A549 (cell line): Measurements from ENCODE around the gene FAAH. TPM values are rescaled to one million over a fixed set of nuclear protein-coding genes. Genes with fewer than 3 reads are reported as not detected.

Experiments used
- ATAC-seq, 2 experiments: fragments of 200-7000 bp in 1 of 2; fragments of >200 bp in 1 of 2; cut with Nextera tagmentation in 1 of 2; cut with Tn5 transposase in 1 of 2; 3 replicates each; pipeline versions ENCODE4 v1.8.0 to v1.9.1; 2018 to 2020; ENCODE audit warnings: mild to moderate bottlenecking in 1 of 2, moderate library complexity in 1 of 2
- CTCF ChIA-PET: fragments of 300-600 bp; sonication (Branson Sonifier 250); formaldehyde crosslinking; extraction: SDS; loops from one replicate; lab custom pipeline; 2021; ENCODE audit warnings: antibody characterized with exemption, inconsistent platforms; lab: Yijun Ruan, JAX
- POLR2A ChIA-PET: fragments of 350-600 bp; formaldehyde crosslinking; extraction: SDS; loops from one replicate; lab custom pipeline; 2021; ENCODE audit warnings: antibody characterized with exemption, inconsistent platforms; lab: Yijun Ruan, JAX
- DNase-seq, 2 experiments: peaks; one replicate each; pipeline versions ENCODE4 v3.0.0 to v3.0.0-alpha.2; 2011 to 2016; ENCODE audit warnings: low read depth in 1 of 2, low spot score in 1 of 2
- FAIRE-seq: peaks from 2 replicates; lab custom pipeline; 2011; peaks lifted over from hg19 to GRCh38; lab: Jason Lieb, UNC
- H3K27ac ChIP-seq, 2 experiments: fragments of >200 bp; sonication (Bioruptor Twin); formaldehyde crosslinking; 3 replicates each; pipeline ENCODE4 v1.5.1; 2016 to 2017
- H3K4me1 ChIP-seq: fragments of >200 bp; sonication (Bioruptor Twin); formaldehyde crosslinking; 3 replicates; pipeline ENCODE4 v1.6.1; 2016
- H3K4me2 ChIP-seq: fragments of >200 bp; sonication (Bioruptor Twin); formaldehyde crosslinking; 3 replicates; pipeline ENCODE4 v1.6.1; 2016
- H3K4me3 ChIP-seq: fragments of >200 bp; sonication (Bioruptor Twin); formaldehyde crosslinking; 3 replicates; pipeline ENCODE4 v1.5.1; 2016
- H3K9me3 ChIP-seq: fragments of >200 bp; sonication (Bioruptor Twin); formaldehyde crosslinking; 3 replicates; pipeline ENCODE4 v1.6.1; 2016
- BHLHE40 ChIP-seq: IDR thresholded peaks from 2 replicates; pipeline ENCODE4 v1.6.1; 2012; ENCODE audit warnings: low read depth, low read length, inconsistent platforms
- CBX2 ChIP-seq: fragments of 200-600 bp; sonication (generic); IDR thresholded peaks from 2 replicates; pipeline ENCODE4 v1.6.1; 2016; ENCODE audit warnings: low read depth, mild to moderate bottlenecking, borderline replicate concordance
- CHD2 ChIP-seq: fragments of 150-350 bp; IDR thresholded peaks from 2 replicates; pipeline ENCODE4 v1.6.1; 2014; ENCODE audit warnings: low read length; ENCODE audit not compliant: partially characterized antibody
- EHF ChIP-seq: fragments of 250-450 bp; sonication (Bioruptor Pico); IDR thresholded peaks from 2 replicates; pipeline ENCODE4 v1.5.0; 2020; ENCODE audit warnings: mild to moderate bottlenecking
- FOSL2 ChIP-seq, 2 experiments: fragments of 450-650 bp in 1 of 2; fragments of >200 bp in 1 of 2; sonication (Bioruptor Twin) in 1 of 2; formaldehyde crosslinking; IDR thresholded peaks; 2 replicates each; pipeline versions ENCODE4 v1.5.0 to v1.6.1; 2016 to 2020; ENCODE audit warnings: mild to moderate bottlenecking in 1 of 2, moderate library complexity in 1 of 2
- HEYL ChIP-seq: fragments of 250-450 bp; sonication (Bioruptor Pico); IDR thresholded peaks from 2 replicates; pipeline ENCODE4 v1.8.0; 2021; ENCODE audit warnings: mild to moderate bottlenecking, moderate library complexity
- HOXB5 ChIP-seq: fragments of 250-450 bp; sonication (Bioruptor Pico); IDR thresholded peaks from 2 replicates; pipeline ENCODE4 v1.5.0; 2020; ENCODE audit warnings: mild to moderate bottlenecking, moderate library complexity
- KDM5A ChIP-seq: fragments of 200-600 bp; sonication (generic); IDR thresholded peaks from 2 replicates; pipeline ENCODE4 v1.6.1; 2016; ENCODE audit warnings: antibody characterized with exemption, mild to moderate bottlenecking
- NPAS2 ChIP-seq: fragments of 250-450 bp; sonication (Bioruptor Pico); IDR thresholded peaks from 2 replicates; pipeline ENCODE4 v1.8.0; 2022; ENCODE audit warnings: mild to moderate bottlenecking, moderate library complexity, borderline replicate concordance
- RAD21 ChIP-seq, 2 experiments: fragments of >200 bp in 1 of 2; sonication (Bioruptor Twin) in 1 of 2; formaldehyde crosslinking in 1 of 2; IDR thresholded peaks in 1 of 2; conservative IDR thresholded peaks in 1 of 2; 2 replicates in 1 of 2; 3 replicates in 1 of 2; pipeline ENCODE4 v1.6.1; 2012 to 2018; ENCODE audit warnings: inconsistent platforms in 1 of 2
- ZFP36 ChIP-seq: fragments of 450-650 bp; IDR thresholded peaks from 2 replicates; pipeline ENCODE4 v1.6.1; 2014; ENCODE audit warnings: borderline replicate concordance; ENCODE audit not compliant: partially characterized antibody
- ZSCAN20 ChIP-seq: fragments of 250-450 bp; sonication (Bioruptor Pico); IDR thresholded peaks from 2 replicates; pipeline ENCODE4 v1.8.0; 2022; ENCODE audit warnings: mild to moderate bottlenecking, moderate library complexity
- WGBS: methylation state at CpG from one replicate; pipeline ENCODE4 v1.1.6; 2017; ENCODE audit errors: missing lambda C conversion rate; 5-methylcytosine and 5-hydroxymethylcytosine counted together
- polyA plus RNA-seq, 4 experiments: library from polyadenylated mRNA; depleted of rRNA in 3 of 4; stranded (reverse); fragments of >200 nt; fragmentation: RNase III in 1 of 4; extraction: RNeasy Plus Mini Kit Qiagen cat#74134 plus additional on column Dnase treatment in 1 of 4; gene quantifications; 2 replicates in 3 of 4; 3 replicates in 1 of 4; pipeline ENCODE4 v1.2.3, GENCODE V29; 2011 to 2017
- TF ChIP-seq, protein P1 (sequence below): IDR thresholded peaks from 2 replicates; pipeline ENCODE4 v1.6.1; 2012; ENCODE audit warnings: low read depth, borderline replicate concordance
- TF ChIP-seq, protein P2 (sequence below): fragments of 450-650 bp; IDR thresholded peaks from 2 replicates; pipeline ENCODE4 v1.6.1; 2014; ENCODE audit warnings: antibody characterized with exemption
- TF ChIP-seq, protein P3 (sequence below): IDR thresholded peaks from 2 replicates; pipeline ENCODE4 v1.6.1; 2012
- TF ChIP-seq, protein P4 (sequence below): fragments of 250-450 bp; sonication (Bioruptor Pico); IDR thresholded peaks from 2 replicates; pipeline ENCODE4 v1.5.0; 2021; ENCODE audit warnings: mild to moderate bottlenecking, moderate library complexity, borderline replicate concordance
- TF ChIP-seq, protein P5 (sequence below): fragments of >200 bp; sonication (Bioruptor Twin); formaldehyde crosslinking; IDR thresholded peaks from 3 replicates; pipeline ENCODE4 v1.5.1; 2016
- TF ChIP-seq, protein P6 (sequence below): fragments of >200 bp; sonication (Bioruptor Twin); formaldehyde crosslinking; IDR thresholded peaks from 3 replicates; pipeline ENCODE4 v1.6.1; 2016

Gene FAAH
- polyA plus RNA-seq, 2 of the 4 experiments (the other 2 are of a cell fraction): 1.2 to 1.3 TPM

DNA sequence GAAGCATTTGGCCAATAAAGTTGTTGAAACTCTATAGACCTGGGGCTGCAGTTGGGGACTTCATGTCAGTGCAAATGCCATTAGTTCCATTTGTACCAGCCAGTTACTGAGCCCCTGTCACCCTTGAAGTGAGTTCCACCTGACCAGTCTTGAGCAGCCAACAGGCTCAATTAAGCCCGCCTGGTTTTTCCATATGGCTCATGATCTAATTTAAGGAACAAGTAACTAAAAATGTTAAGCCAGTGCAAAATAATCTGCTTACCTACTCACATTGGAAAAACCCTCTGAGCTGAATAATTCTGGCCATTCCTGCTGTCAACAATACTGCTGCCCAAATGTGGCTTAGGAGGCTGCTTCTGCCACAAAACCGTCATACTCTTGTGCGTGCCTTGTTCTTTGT lies 32.0 kb upstream of the FAAH start:
- Histone ChIP-seq H3K4me2 (no peak overlapping the region), H3K4me3 (no peak overlapping the region), H3K9me3 (no peaks in the 10 kb centered on the region), H3K27ac (no peak overlapping the region), H3K4me1 (no peaks in the 10 kb centered on the region)
- 93% methylated on average over 3 of the region's 3 CpGs for WGBS
- ChIA-PET CTCF (interaction anchor here (1.4 kb wide), 1 partner anchor 14 kb away, joined by 7 read pairs; no protein-coding TSS in a partner anchor), POLR2A (no interaction called here)
- DNase-seq: no peak
- no peak for TF ChIP-seq ZFP36
- TF ChIP-seq, protein P1, sequence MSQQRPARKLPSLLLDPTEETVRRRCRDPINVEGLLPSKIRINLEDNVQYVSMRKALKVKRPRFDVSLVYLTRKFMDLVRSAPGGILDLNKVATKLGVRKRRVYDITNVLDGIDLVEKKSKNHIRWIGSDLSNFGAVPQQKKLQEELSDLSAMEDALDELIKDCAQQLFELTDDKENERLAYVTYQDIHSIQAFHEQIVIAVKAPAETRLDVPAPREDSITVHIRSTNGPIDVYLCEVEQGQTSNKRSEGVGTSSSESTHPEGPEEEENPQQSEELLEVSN: no peak
- no peak for TF ChIP-seq NPAS2 (CRISPR knock-in tag)
- no peak for TF ChIP-seq CBX2
- no peak for TF ChIP-seq ZSCAN20
- TF ChIP-seq, protein P2, sequence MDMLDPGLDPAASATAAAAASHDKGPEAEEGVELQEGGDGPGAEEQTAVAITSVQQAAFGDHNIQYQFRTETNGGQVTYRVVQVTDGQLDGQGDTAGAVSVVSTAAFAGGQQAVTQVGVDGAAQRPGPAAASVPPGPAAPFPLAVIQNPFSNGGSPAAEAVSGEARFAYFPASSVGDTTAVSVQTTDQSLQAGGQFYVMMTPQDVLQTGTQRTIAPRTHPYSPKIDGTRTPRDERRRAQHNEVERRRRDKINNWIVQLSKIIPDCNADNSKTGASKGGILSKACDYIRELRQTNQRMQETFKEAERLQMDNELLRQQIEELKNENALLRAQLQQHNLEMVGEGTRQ: no peak
- TF ChIP-seq, protein P3, sequence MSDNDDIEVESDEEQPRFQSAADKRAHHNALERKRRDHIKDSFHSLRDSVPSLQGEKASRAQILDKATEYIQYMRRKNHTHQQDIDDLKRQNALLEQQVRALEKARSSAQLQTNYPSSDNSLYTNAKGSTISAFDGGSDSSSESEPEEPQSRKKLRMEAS: no peak
- TF ChIP-seq HEYL (CRISPR knock-in tag): no peak
- no peak for ATAC-seq
- no peak for FAIRE-seq

DNA sequence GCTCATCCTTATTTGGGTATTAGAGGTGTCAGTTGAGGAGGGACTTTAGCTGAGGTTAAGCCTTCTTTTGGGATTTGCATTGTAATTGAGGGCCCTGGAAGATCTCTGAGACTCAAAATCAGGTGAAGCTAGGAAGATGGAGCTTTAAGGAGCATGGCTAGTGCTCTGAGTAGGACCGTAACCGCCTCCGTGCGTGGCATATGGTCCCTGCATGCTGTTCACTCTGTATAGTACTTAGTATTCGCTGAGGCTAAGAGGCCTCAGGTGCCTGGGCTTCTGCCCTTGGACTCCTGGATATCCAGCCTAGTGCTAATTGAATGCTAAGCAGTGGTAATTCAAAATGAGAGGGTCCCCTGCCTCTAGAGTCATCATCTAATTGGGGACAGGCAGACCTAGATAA lies 31.0 kb upstream of the FAAH start:
- no peak for FAIRE-seq
- POLR2A ChIA-PET: no interaction called here
- Histone ChIP-seq H3K9me3 (no peaks in the 10 kb centered on the region), H3K4me3 (no peak overlapping the region), H3K27ac (no peak overlapping the region), H3K4me2 (no peak overlapping the region), H3K4me1 (no peaks in the 10 kb centered on the region)
- no peak for TF ChIP-seq CHD2
- TF ChIP-seq RAD21 (conservative IDR thresholded peaks at IDR 0.05 in 1 of 2, IDR thresholded peaks at IDR 0.05 in 1 of 2): no peak
- TF ChIP-seq, protein P2: no peak
- no peak for TF ChIP-seq EHF
- no peak for TF ChIP-seq HOXB5 (CRISPR knock-in tag)
- TF ChIP-seq, protein P4, sequence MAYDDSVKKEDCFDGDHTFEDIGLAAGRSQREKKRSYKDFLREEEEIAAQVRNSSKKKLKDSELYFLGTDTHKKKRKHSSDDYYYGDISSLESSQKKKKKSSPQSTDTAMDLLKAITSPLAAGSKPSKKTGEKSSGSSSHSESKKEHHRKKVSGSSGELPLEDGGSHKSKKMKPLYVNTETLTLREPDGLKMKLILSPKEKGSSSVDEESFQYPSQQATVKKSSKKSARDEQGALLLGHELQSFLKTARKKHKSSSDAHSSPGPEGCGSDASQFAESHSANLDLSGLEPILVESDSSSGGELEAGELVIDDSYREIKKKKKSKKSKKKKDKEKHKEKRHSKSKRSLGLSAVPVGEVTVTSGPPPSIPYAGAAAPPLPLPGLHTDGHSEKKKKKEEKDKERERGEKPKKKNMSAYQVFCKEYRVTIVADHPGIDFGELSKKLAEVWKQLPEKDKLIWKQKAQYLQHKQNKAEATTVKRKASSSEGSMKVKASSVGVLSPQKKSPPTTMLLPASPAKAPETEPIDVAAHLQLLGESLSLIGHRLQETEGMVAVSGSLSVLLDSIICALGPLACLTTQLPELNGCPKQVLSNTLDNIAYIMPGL: no peak
- TF ChIP-seq, protein P5, sequence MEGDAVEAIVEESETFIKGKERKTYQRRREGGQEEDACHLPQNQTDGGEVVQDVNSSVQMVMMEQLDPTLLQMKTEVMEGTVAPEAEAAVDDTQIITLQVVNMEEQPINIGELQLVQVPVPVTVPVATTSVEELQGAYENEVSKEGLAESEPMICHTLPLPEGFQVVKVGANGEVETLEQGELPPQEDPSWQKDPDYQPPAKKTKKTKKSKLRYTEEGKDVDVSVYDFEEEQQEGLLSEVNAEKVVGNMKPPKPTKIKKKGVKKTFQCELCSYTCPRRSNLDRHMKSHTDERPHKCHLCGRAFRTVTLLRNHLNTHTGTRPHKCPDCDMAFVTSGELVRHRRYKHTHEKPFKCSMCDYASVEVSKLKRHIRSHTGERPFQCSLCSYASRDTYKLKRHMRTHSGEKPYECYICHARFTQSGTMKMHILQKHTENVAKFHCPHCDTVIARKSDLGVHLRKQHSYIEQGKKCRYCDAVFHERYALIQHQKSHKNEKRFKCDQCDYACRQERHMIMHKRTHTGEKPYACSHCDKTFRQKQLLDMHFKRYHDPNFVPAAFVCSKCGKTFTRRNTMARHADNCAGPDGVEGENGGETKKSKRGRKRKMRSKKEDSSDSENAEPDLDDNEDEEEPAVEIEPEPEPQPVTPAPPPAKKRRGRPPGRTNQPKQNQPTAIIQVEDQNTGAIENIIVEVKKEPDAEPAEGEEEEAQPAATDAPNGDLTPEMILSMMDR: no peak
- TF ChIP-seq, protein P1: no peak
- no peak for TF ChIP-seq BHLHE40
- no peak for TF ChIP-seq FOSL2 (IDR thresholded peaks at IDR 0.05)
- no peak for TF ChIP-seq FOSL2 (CRISPR knock-in tag; IDR thresholded peaks at IDR 0.05)
- no peak for TF ChIP-seq KDM5A
- TF ChIP-seq, protein P6, sequence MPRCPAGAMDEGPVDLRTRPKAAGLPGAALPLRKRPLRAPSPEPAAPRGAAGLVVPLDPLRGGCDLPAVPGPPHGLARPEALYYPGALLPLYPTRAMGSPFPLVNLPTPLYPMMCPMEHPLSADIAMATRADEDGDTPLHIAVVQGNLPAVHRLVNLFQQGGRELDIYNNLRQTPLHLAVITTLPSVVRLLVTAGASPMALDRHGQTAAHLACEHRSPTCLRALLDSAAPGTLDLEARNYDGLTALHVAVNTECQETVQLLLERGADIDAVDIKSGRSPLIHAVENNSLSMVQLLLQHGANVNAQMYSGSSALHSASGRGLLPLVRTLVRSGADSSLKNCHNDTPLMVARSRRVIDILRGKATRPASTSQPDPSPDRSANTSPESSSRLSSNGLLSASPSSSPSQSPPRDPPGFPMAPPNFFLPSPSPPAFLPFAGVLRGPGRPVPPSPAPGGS: no peak
- 92% methylated on average over 5 of the region's 5 CpGs for WGBS
- ATAC-seq: no peak
- no peak for DNase-seq
- CTCF ChIA-PET: interaction anchor here (1.6 kb wide), 1 partner anchor 15 kb away, joined by 3 read pairs; no protein-coding TSS in a partner anchor
